ENCODE measurements around the gene CKLF. TPM values are rescaled to one million over a fixed set of nuclear protein-coding genes. Genes with fewer than 3 reads are reported as not detected.

CKLF gene
- total RNA-seq, 1 experiment from 2014 or later: 47.9 TPM

DNA sequence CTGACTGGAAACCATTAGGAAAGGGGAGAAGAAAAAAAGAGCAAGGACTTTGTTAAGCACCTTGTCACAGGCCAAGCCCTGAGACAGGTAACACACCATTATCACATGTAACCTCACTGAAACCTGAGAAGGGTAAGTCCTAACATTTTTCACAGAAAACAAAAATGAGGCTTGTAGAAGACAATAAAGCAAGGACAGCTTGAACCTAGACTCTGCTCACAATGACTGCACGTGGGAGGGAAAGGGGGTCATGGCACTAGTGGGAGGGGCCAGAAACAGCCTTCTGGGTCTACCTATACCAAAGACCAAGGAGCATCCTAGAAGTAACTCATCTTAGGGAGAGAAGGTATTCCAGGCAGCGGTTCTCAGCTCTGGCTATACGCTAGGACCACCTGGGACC lies 10.0 kb upstream of the CKLF start:
- Histone ChIP-seq H3K79me2 (ENCODE audit: low read length) (no peaks in the 10 kb centered on the region), H3K4me3 (ENCODE audit: low read length) (no peak overlapping the region), H3F3A (ENCODE audit: low read length, unreplicated experiment) (no peaks in the 10 kb centered on the region), H3K27ac (ENCODE audit: low read length) (no peak overlapping the region), H3K4me2 (ENCODE audit: low read length) (no peak overlapping the region), H3K9me3 (ENCODE audit: low read length) (no peaks in the 10 kb centered on the region), H3K27me3 (ENCODE audit: low read length) (no peaks in the 10 kb centered on the region), H3K4me1 (ENCODE audit: insufficient read depth, low read length) (no peaks in the 10 kb centered on the region), H3K36me3 (ENCODE audit: low read depth, low read length) (no peaks in the 10 kb centered on the region), H3K9ac (ENCODE audit: low read length) (no peak overlapping the region), H4K20me1 (ENCODE audit: low read length) (no peaks in the 10 kb centered on the region), H2AFZ (ENCODE audit: low read length) (no peak overlapping the region), H3K9me2 (replicated peaks; ENCODE audit: low read length) (no peaks in the 10 kb centered on the region)
- TF ChIP-seq EZH2 (IDR thresholded peaks at IDR 0.05; ENCODE audit: low read length, unreplicated experiment) (no peak), EZH2phosphoT487 (IDR thresholded peaks at IDR 0.05; ENCODE audit: borderline replicate concordance, low read length) (no peak)
- TF ChIP-seq, protein P1, sequence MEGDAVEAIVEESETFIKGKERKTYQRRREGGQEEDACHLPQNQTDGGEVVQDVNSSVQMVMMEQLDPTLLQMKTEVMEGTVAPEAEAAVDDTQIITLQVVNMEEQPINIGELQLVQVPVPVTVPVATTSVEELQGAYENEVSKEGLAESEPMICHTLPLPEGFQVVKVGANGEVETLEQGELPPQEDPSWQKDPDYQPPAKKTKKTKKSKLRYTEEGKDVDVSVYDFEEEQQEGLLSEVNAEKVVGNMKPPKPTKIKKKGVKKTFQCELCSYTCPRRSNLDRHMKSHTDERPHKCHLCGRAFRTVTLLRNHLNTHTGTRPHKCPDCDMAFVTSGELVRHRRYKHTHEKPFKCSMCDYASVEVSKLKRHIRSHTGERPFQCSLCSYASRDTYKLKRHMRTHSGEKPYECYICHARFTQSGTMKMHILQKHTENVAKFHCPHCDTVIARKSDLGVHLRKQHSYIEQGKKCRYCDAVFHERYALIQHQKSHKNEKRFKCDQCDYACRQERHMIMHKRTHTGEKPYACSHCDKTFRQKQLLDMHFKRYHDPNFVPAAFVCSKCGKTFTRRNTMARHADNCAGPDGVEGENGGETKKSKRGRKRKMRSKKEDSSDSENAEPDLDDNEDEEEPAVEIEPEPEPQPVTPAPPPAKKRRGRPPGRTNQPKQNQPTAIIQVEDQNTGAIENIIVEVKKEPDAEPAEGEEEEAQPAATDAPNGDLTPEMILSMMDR (conservative IDR thresholded peaks at IDR 0.05; ENCODE audit: low read depth, low read length): no peak
- BruUV-seq (replicated peaks): no TSS peak
- ATAC-seq (no peak), DNase-seq (no peak)
- intact Hi-C loops (cut with micrococcal nuclease): no loop called here
- ChIA-PET POLR2A (ENCODE audit: unreplicated experiment) (no interaction called here), CTCF (no interaction called here)

DNA sequence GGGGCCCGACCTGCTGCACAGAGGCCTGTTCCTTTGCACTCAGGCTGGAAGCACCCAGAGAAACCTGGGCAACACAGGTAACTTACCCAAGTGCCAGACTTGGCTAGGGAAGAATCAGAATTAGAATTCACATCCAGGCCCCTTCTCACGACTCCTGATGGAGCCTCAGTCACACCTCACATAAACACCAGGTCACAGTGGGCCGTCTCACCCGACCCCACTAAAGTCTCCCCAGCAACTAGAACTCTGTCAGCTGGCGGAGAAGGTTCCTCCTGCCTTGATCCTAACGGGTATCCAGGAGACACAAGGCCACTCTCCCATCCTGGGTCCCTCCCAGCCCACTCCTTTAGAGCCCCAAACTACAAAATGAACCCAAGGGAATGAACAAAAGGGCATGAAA lies 8.8 kb upstream of the CKLF start:
- H3F3A ChIP-seq (ENCODE audit: low read length, unreplicated experiment): no peaks in the 10 kb centered on the region
- H3K4me3 ChIP-seq (ENCODE audit: low read length): no peak overlapping the region
- no peaks in the 10 kb centered on the region for H3K79me2 ChIP-seq (ENCODE audit: low read length)
- no peak for ATAC-seq
- no peaks in the 10 kb centered on the region for H3K36me3 ChIP-seq (ENCODE audit: low read depth, low read length)
- no peak overlapping the region for H3K9ac ChIP-seq (ENCODE audit: low read length)
- H3K9me3 ChIP-seq (ENCODE audit: low read length): no peaks in the 10 kb centered on the region
- no peak overlapping the region for H3K4me2 ChIP-seq (ENCODE audit: low read length)
- BruUV-seq (replicated peaks): no TSS peak
- CTCF ChIA-PET: no interaction called here
- POLR2A ChIA-PET (ENCODE audit: unreplicated experiment): no interaction called here
- no peaks in the 10 kb centered on the region for H3K9me2 ChIP-seq (replicated peaks; ENCODE audit: low read length)
- H3K27me3 ChIP-seq (ENCODE audit: low read length): no peaks in the 10 kb centered on the region
- DNase-seq: no peak
- no peak overlapping the region for H2AFZ ChIP-seq (ENCODE audit: low read length)
- H3K4me1 ChIP-seq (ENCODE audit: insufficient read depth, low read length): no peaks in the 10 kb centered on the region
- H3K27ac ChIP-seq (ENCODE audit: low read length): no peak overlapping the region
- no peaks in the 10 kb centered on the region for H4K20me1 ChIP-seq (ENCODE audit: low read length)
- intact Hi-C loops (cut with micrococcal nuclease): no loop called here
- no peak for TF ChIP-seq EZH2phosphoT487 (IDR thresholded peaks at IDR 0.05; ENCODE audit: borderline replicate concordance, low read length)
- TF ChIP-seq, protein P1 (conservative IDR thresholded peaks at IDR 0.05; ENCODE audit: low read depth, low read length): no peak

DNA sequence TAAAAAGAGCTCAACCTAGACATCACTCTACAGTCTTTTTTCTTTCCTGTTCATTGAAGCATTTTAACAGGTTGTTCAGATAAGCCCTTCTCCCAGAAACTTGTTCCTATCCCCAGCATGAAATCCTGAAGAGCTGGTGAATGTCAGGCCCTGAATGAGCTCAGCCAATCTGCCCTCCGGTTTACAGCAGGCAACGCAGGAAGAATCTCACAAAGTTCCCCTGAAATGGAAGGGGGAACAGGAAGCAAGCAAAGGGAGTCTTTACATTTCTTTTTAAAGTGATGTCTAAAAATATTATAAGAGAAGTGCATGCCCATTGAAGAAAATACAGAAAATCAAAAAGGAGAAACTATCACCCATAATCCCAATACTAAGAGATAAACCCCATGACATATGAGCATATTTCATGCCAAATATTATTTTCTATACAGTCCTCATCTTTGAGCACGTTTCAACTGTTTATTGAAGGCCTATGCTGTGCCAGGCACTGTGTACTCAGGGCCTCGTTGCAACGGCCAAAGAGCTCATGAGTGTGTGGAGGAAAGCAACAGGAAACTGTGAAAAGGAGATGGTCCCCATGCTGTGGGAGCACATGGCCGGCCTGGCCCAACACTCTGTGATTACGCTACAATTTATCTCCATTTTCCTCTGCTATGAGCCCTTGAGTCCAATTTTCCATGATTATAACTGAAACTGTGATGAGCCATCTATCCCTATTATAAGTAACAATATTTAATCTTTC lies 8.2 kb upstream of the CKLF start:
- ATAC-seq (no peak), DNase-seq (no peak)
- peaks cover 3% of the 10 kb centered on the region; the same call in 1 of the 2 replicates for H3K4me1 ChIP-seq (ENCODE audit: insufficient read depth, low read length)
- intact Hi-C loops (cut with micrococcal nuclease): no loop called here
- no peaks in the 10 kb centered on the region for H4K20me1 ChIP-seq (ENCODE audit: low read length)
- H3K9me2 ChIP-seq (replicated peaks; ENCODE audit: low read length): no peaks in the 10 kb centered on the region
- no peak overlapping the region for H3K9ac ChIP-seq (ENCODE audit: low read length)
- TF ChIP-seq EZH2 (IDR thresholded peaks at IDR 0.05; ENCODE audit: low read length, unreplicated experiment): no peak
- ChIA-PET POLR2A (ENCODE audit: unreplicated experiment) (no interaction called here), CTCF (no interaction called here)
- H3K9me3 ChIP-seq (ENCODE audit: low read length): no peaks in the 10 kb centered on the region
- no peak overlapping the region for H3K4me3 ChIP-seq (ENCODE audit: low read length)
- no peak overlapping the region for H2AFZ ChIP-seq (ENCODE audit: low read length)
- no peaks in the 10 kb centered on the region for H3K27me3 ChIP-seq (ENCODE audit: low read length)
- H3F3A ChIP-seq (ENCODE audit: low read length, unreplicated experiment): no peaks in the 10 kb centered on the region
- no peak overlapping the region for H3K4me2 ChIP-seq (ENCODE audit: low read length)
- H3K27ac ChIP-seq (ENCODE audit: low read length): no peak overlapping the region
- BruUV-seq (replicated peaks): no TSS peak
- no peaks in the 10 kb centered on the region for H3K36me3 ChIP-seq (ENCODE audit: low read depth, low read length)
- no peaks in the 10 kb centered on the region for H3K79me2 ChIP-seq (ENCODE audit: low read length)
